K562 (cell line): ENCODE measurements around the gene ZP1. TPM values are rescaled to one million over a fixed set of nuclear protein-coding genes. Genes with fewer than 3 reads are reported as not detected.

Experiments
- ATAC-seq: fragments of 200-7000 bp; cut with Tn5 transposase; 3 replicates; pipeline ENCODE4 v1.9.1; 2020; ENCODE audit warnings: moderate library complexity
- BruUV-seq: library from RNA; stranded (reverse); fragments of 400-500 nt; replicated peaks from 2 replicates; lab custom pipeline; 2021; lab: Mats Ljungman, UMichigan
- CTCF ChIA-PET: fragments of 300-600 bp; formaldehyde crosslinking; extraction: SDS; loops from one replicate; lab custom pipeline; 2021; ENCODE audit warnings: low intra/inter-chr PET ratio; lab: Yijun Ruan, JAX
- POLR2A ChIA-PET: fragments of 300-600, 350-650 bp; sonication (Branson Sonifier 250); formaldehyde crosslinking; extraction: SDS; loops from one replicate; lab custom pipeline; 2021; ENCODE audit warnings: antibody characterized with exemption, inconsistent platforms; lab: Yijun Ruan, JAX
- DNase-seq, 4 experiments: peaks; one replicate each; pipeline versions ENCODE4 v3.0.0 to v3.0.0-alpha.2; 2011 to 2018; ENCODE audit warnings: low spot score in 3 of 4, mixed read lengths in 3 of 4; ENCODE audit errors: extremely low read depth in 1 of 4
- FAIRE-seq: peaks from 2 replicates; lab custom pipeline; 2011; peaks lifted over from hg19 to GRCh38; lab: Jason Lieb, UNC
- H2AFZ ChIP-seq: 2 replicates; pipeline ENCODE4 v1.6.0; 2011; ENCODE audit warnings: low read depth, low read length, control low read depth, inconsistent platforms
- H3K27ac ChIP-seq: fragments of 200-600 bp; 3 replicates; pipeline ENCODE4 v1.8.0; 2011; ENCODE audit warnings: low read depth, mild to moderate bottlenecking, control low read depth, inconsistent platforms, low read length, moderate library complexity, mixed read lengths; ENCODE audit errors: extremely low read depth
- H3K27me3 ChIP-seq, 2 experiments: fragments of 300-600 bp in 1 of 2; 2 replicates in 1 of 2; 3 replicates in 1 of 2; pipeline versions ENCODE4 v1.6.0 to v1.8.0; 2011; ENCODE audit warnings: inconsistent platforms in 2 of 2, low read length in 2 of 2, mild to moderate bottlenecking in 1 of 2, mixed read lengths in 1 of 2, moderate library complexity in 1 of 2; ENCODE audit not compliant: control insufficient read depth in 2 of 2, insufficient read depth in 2 of 2
- H3K36me3 ChIP-seq: fragments of 300-600 bp; 3 replicates; pipeline ENCODE4 v1.8.0; 2011; ENCODE audit warnings: mild to moderate bottlenecking, low read length, inconsistent platforms; ENCODE audit not compliant: control insufficient read depth, insufficient read depth
- H3K4me1 ChIP-seq, 2 experiments: fragments of 200-600 bp in 1 of 2; replicated peaks in 1 of 2; 2 replicates in 1 of 2; 3 replicates in 1 of 2; pipeline versions ENCODE4 v1.5.1 to v1.8.0; 2011; ENCODE audit warnings: inconsistent platforms in 2 of 2, low read length in 2 of 2, mild to moderate bottlenecking in 1 of 2, mixed read lengths in 1 of 2, moderate library complexity in 1 of 2; ENCODE audit not compliant: control insufficient read depth in 2 of 2, insufficient read depth in 2 of 2
- H3K4me2 ChIP-seq: 2 replicates; pipeline ENCODE4 v1.6.1; 2011; ENCODE audit warnings: low read length, control low read depth, inconsistent platforms, mixed read lengths; ENCODE audit not compliant: insufficient read depth
- H3K4me3 ChIP-seq: fragments of 200-600 bp; sonication (generic), shearing (Covaris generic); 2 replicates; pipeline ENCODE4 v1.5.1; 2016; ENCODE audit warnings: control low read depth, inconsistent platforms
- H3K79me2 ChIP-seq: fragments of 200-600 bp; 3 replicates; pipeline ENCODE4 v1.8.0; 2011; ENCODE audit warnings: low read length, inconsistent platforms; ENCODE audit not compliant: control insufficient read depth, insufficient read depth
- H3K9ac ChIP-seq, 2 experiments: 2 replicates each; pipeline versions ENCODE4 v1.6.0 to v1.6.1; 2011; ENCODE audit warnings: low read depth in 2 of 2, low read length in 2 of 2, control low read depth in 1 of 2, inconsistent platforms in 1 of 2, mild to moderate bottlenecking in 1 of 2, mixed read lengths in 1 of 2; ENCODE audit not compliant: insufficient read depth in 1 of 2
- H3K9me1 ChIP-seq: one replicate; pipeline ENCODE4 v1.6.0; 2011; ENCODE audit warnings: inconsistent platforms, mild to moderate bottlenecking, low read length, moderate library complexity; ENCODE audit not compliant: control insufficient read depth, insufficient read depth
- H3K9me3 ChIP-seq: replicated peaks from 2 replicates; pipeline ENCODE4 v1.5.1; 2011; ENCODE audit warnings: low read depth, low read length, inconsistent platforms; ENCODE audit not compliant: control insufficient read depth, insufficient read depth
- H4K20me1 ChIP-seq: replicated peaks from 2 replicates; pipeline ENCODE4 v1.6.1; 2011; ENCODE audit warnings: low read length, inconsistent platforms, mixed read lengths; ENCODE audit not compliant: control insufficient read depth, insufficient read depth
- KDM1A ChIP-seq, 2 experiments: fragments of 450-650 bp; IDR thresholded peaks; 2 replicates each; pipeline ENCODE4 v1.6.1; 2016; ENCODE audit warnings: mild to moderate bottlenecking in 2 of 2
- ZMIZ1 ChIP-seq, 2 experiments: fragments of 150-350 bp in 1 of 2; IDR thresholded peaks; 2 replicates each; pipeline ENCODE4 v1.6.1; 2012 to 2016; ENCODE audit warnings: low read depth in 2 of 2, low read length in 2 of 2, mild to moderate bottlenecking in 1 of 2, moderate library complexity in 1 of 2
- WGBS: fragments of 100-300 bp; shearing (Covaris generic); methylation state at CpG from one replicate; pipeline ENCODE4 v1.1.6; 2016; ENCODE audit warnings: low coverage, mixed read lengths; ENCODE audit not compliant: insufficient coverage; ENCODE audit errors: missing lambda C conversion rate; 5-methylcytosine and 5-hydroxymethylcytosine counted together
- in situ Hi-C: fragments of 300-500 bp; cut with MboI; formaldehyde crosslinking; loops from 4 replicates; pipeline ENCODE4 v1.15.0; 2018; ENCODE audit warnings: inconsistent platforms, mixed read lengths
- intact Hi-C: fragments of 100-400 bp; cut with micrococcal nuclease; formaldehyde crosslinking; loops from 2 replicates; pipeline ENCODE4 v1.14.2; 2022
- polyA plus RNA-seq, 8 experiments: library from polyadenylated mRNA; depleted of rRNA in 4 of 8; stranded (reverse) in 5 of 8; unstranded in 3 of 8; fragments of >200 nt; fragmentation: Nextera tagmentation in 2 of 8; fragmentation: Illumina TruSeq in 1 of 8; extraction: Ambion mirVana in 2 of 8; extraction: Trizol in 1 of 8; gene quantifications; 2 replicates each; pipeline versions ENCODE4 v1.2.1 to v1.2.3, GENCODE V29; 2011 to 2014; ENCODE audit warnings: inconsistent platforms in 1 of 8, missing spikeins in 1 of 8
- total RNA-seq, 7 experiments: library from RNA; depleted of rRNA in 6 of 7; stranded (reverse); fragments of >200 nt in 6 of 7; fragmentation: Illumina TruSeq in 2 of 7; extraction: Trizol in 2 of 7; gene quantifications; 2 replicates each; pipeline versions ENCODE4 v1.2.1 to v1.2.3, GENCODE V29; 2011 to 2021; ENCODE audit warnings: low replicate concordance in 1 of 7

The ZP1 gene
- total and polyA plus RNA-seq, 9 of the 15 experiments (the other 6 are each of a cell fraction or from before 2014, with no cell fraction given) = 0.11 to 0.15 TPM; not detected in 7

- H3K4me1 ChIP-seq = peaks cover 7 to 11% of the 10 kb centered on the region in 2 experiments; a peak in 2 of 5 replicates
- no peaks in the 10 kb centered on the region for H3K9me3 ChIP-seq
- in situ Hi-C loops (loop anchor here (5.0 kb wide), 2 partner anchors 57 to 342 kb away; no protein-coding TSS in a partner anchor), intact Hi-C loops (no loop called here)
- H3K79me2 ChIP-seq = no peaks in the 10 kb centered on the region
- H3K4me3 ChIP-seq = no peak overlapping the region
- peaks cover 0 to 5% of the 10 kb centered on the region in 2 experiments; a peak in 1 of 5 replicates for H3K27me3 ChIP-seq
- H3K36me3 ChIP-seq = no peaks in the 10 kb centered on the region
- POLR2A ChIA-PET = interaction anchor here (0.6 to 1.0 kb wide), 3 partner anchors 19 to 54 kb away, joined by 3 to 4 read pairs (median 3); no protein-coding TSS in a partner anchor
- H2AFZ ChIP-seq = no peak overlapping the region
- FAIRE-seq (no peak), ATAC-seq (no peak), DNase-seq (no peak)
- no peaks in the 10 kb centered on the region for H3K9me1 ChIP-seq
- H3K9ac ChIP-seq = no peak overlapping the region
- H4K20me1 ChIP-seq = peaks cover 3% of the 10 kb centered on the region; the same call in 1 of the 2 replicates
- no peak overlapping the region for H3K4me2 ChIP-seq
- H3K27ac ChIP-seq = no peak overlapping the region
- no TSS peak for BruUV-seq
- WGBS = 37% methylated on average over 3 of the region's 3 CpGs
- 0 out of 4 replicates have a peak, but pooled peaks of 1 of the 2 experiments have one; percentile 6 for TF ChIP-seq KDM1A (IDR thresholded peaks at IDR 0.05)
- TF ChIP-seq ZMIZ1 (IDR thresholded peaks at IDR 0.05; ENCODE audit: low read depth in 2 of 2, low read length in 2 of 2) = no peak
- TF ChIP-seq, all 486 proteins: peak for 1
- CTCF ChIA-PET = no interaction called here
These were observed 31.9 kb upstream of the ZP1 start for GRCh38 chr11:60835534-60835846.
